HG03342 (cell line): ENCODE measurements around the gene AMZ1.

ENCODE experiments used
- ATAC-seq: cut with Tn5 transposase; IDR thresholded peaks from one replicate; pipeline ENCODE4 v1.9.1; 2021; ENCODE audit warnings: mild to moderate bottlenecking, moderate library complexity; ENCODE audit not compliant: unreplicated experiment

AMZ1 gene, protein sequence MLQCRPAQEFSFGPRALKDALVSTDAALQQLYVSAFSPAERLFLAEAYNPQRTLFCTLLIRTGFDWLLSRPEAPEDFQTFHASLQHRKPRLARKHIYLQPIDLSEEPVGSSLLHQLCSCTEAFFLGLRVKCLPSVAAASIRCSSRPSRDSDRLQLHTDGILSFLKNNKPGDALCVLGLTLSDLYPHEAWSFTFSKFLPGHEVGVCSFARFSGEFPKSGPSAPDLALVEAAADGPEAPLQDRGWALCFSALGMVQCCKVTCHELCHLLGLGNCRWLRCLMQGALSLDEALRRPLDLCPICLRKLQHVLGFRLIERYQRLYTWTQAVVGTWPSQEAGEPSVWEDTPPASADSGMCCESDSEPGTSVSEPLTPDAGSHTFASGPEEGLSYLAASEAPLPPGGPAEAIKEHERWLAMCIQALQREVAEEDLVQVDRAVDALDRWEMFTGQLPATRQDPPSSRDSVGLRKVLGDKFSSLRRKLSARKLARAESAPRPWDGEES

DNA sequence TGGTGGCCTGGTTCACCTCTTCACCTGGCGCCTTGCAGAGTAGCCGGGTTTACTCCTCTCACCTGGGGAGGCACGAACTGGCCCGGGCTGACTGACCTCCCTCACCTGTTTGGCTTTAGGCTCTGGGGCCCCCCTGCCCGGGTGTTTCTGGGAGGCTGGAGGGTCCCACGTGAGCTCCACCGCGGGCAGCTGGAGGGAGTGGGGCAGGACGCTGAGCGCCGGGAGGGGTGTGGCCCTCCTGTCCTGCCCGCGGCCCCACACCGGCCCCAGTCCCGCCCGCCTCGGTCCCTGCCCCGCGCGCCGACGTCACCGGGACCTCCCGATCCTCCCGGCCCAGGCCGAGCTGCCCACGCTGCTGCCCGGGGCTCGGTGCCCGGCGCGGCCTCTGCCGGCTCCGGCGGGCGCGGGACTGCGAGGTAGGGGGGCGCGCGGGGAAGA, at the start of gene AMZ1:
AMZ1 (plus strand) TSS at position 322 of the 438 bp plus-strand sequence. CDS start 12,250 bp downstream, outside the sequence.
- ATAC-seq = no peak

DNA sequence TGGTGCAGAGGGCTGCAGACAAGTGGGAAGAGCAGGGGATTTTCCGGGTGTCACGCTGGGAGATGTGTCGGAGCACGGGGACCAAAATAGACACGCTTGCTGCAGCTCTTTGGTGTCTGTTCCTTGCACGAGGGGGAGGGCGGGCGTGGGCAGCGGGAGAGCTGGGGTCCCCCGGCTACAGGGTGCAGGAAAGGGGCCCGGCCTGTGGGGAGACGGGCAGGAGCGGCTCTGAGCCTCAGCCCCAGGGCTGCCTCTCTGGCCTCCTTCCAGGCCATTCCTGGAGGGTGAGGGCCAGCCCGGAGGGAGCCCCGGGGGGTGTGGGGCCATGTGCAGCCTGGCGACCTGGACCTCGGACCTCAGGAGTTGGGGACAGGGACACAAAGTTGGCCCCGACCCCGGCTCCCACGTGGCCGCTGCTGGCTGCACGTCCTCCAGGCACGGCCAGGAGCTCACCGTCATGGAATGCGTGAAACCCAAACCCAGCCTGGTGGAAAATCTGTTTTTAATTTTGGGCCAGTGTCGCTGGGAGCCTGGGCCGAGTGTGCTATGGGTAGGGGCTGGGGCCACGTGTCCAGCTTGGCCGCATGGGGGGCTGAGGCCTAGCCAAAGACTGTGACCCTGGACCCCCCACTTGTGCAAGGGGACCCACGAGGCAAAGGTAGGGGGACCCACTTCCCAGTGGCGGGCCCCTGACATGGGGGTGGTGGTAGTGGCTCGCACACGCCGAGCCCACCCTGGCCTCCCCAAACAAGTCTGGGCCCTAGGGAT, 49.6 kb upstream of the AMZ1 start:
- ATAC-seq = no peak

DNA sequence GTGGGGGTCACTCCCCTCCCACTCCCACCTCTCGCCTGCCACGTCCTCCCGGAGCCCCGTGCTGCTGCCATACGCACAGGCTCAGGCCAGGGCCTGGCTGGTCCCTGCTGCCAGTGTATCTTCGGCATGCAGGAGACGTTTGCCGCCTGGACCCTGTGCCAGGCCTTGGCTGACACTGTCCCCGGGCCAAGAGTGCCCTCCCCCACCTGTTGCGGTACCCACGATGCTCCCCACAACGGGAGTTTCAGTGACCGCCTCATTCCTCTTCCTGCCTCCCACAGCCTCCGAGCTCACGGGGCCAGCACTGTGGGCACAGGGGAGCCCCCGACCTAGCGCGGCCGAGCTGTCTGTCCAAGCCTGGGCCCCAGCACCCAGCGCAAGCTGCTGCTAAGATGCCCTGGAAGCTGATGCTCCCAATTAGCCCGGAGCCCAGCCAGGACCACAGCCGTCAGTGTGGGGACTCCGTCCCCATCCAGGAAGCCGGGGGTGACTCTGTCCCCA, 48.8 kb upstream of the AMZ1 start:
- no peak for ATAC-seq

DNA sequence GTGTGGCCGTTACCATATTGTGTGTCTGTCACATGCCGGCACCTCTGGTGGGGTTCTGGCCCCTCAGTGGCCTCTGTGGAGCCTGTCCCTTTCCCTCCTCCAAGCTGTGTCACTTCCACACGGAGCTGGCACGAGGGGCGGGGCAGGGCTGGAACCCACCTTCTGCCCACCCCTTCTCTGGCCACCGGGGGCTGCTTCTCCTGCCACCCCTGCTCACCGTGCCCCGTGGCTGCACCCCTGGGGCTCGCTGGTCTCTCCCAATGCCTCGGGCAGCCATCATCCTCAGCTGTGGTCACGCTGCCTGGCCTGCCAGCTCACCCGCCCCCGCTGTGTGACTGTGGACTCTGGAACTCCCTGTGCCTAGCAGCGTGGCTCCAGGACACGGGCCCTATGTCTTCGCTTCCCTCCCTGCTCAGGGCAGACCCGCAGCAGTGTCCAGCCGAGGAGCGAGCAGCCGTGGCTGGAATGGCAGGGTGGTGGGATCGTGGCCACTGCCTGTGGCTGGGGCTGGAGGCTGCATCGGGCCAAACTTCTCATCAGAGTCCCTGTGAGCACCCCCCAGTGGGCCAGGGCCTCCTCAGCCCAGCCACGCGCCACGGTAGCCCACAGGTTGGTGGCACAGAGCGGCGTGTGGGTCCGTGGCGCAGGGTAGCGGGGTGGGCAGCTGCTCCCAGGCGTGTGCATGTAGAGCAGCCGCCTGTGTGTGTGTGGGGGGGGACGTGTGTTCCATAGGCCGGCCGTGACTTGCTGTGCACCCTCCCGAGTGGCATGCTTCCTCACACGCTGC, 48.1 kb upstream of the AMZ1 start:
- ATAC-seq = no peak

DNA sequence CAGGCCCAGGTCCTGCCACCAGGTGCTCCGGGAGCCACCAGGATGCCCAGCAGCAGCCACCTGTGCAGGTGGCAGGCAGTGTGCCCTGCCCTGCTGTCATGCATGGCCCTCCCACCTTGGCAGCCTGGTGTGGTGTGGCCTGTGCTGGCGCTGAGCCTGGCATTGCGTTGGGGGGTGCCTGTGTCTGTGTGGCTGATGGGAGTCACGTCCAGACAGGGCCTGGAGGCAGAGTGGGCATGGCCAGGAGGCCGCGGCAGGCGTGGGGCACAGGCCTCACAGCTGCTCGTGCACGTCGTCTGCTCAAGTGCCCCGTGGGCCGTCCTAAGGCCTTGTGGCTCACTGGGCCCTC, 47.5 kb upstream of the AMZ1 start:
- no peak for ATAC-seq

DNA sequence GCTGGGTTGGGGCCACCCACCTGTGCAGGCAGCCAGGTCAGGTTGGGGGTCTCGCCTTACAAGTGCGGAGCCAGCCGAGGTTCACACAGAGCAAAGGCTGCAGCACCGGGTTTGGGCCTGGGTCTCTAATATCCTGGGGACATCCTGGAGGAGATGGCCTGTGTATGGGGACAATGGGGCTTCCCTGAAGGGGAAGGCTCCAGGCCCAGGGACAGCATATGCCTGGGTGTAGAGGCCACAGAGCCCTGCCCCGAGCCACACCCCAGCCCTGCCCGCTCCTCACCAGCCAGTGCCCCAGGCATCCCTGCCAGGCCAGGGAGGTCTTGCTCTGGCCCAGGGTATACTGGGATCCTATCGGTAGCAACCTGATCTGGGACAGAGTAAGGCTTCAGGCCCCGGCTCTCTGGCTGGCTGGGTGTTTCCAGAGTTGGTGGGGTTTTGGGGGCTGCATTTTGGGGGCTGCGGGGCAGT, 47.1 kb upstream of the AMZ1 start:
- ATAC-seq = no peak

DNA sequence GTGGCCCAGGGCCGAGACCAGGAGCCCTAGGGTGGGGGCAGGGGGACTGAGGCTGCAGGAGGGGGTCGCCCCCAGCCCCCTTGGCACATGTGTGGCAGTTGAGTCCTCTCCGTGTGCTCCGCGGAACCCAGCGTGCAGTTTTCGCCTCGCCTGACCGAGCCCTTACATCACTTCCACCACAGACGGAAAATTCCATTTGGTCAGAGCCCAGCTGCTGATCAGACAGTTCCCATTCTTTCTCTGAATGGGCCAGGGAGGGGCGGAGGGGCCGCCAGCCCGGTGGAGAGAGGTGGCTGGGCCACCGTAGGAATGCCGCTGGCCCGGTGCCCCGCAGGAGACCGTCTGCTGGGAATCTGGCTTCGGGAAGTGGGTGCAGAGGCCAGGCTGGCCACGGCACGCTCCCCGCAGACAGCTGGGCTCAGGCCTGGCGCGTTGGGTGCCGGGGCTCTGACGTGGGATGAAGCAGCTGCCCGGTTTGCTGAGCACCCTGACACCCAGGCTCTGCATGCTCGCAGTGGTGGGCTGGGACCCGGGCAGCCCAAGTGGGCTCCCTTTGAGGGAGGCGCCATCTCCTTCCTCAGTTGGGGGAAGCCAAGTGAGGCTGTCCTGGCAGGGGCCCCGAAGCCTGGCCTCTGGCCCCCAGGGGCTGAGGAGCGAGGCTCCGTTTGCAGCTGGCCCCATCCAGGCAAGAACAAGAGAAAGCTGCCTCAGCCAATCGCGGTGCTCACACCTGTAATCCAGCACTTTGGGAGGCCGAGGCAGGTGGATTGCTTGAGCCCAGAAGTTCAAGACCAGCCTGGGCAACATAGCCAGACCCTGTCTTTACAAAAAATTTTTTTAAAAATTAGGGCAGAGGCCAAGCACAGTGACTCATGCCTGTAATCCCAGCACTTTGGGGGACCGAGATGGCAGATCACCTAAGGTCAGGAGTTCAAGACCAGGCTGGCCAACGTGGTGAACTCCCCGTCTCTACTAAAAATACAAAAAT, 46.3 kb upstream of the AMZ1 start:
- peak; percentile 48 for ATAC-seq

DNA sequence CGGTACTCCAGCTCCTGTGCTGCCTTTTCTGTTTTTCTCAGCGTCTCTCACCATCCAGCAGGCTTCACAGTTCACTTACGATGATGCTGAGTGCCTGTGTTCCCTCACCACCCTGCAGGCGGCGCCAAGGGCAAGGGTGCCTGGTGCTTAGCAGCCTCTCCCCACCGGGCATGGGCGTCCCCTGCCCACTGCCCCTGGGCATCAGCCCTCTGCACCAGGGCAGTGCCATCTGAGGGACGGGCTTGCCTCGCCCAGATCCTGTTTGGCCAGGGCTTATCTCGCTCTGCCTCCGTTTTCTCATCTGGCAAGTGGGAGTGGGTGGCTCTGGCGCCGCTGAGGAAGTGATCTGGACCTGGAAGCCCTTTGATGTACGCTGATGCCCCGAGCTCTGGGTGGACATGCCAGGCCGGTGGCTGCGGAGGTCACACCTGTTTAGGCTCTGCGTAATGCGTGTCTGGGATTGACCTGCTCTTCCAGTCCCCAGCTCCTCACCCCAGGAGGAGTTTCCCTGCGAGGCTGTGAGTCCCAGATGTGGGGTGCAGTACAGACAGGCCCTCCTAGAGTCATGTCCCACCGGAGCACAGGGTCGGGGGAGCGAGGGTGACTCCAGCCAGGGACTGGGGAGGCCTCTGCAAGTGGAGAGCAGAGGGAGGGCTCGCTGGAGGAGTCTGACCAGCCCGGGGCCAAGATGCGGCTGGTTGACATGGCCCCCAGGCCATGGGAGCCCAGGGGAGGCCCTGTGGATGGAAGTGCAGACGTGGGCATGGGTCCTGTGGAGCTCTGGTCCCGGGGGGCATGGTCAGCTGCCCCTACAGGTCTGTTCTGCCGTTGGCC, 44.4 kb upstream of the AMZ1 start:
- ATAC-seq = no peak

DNA sequence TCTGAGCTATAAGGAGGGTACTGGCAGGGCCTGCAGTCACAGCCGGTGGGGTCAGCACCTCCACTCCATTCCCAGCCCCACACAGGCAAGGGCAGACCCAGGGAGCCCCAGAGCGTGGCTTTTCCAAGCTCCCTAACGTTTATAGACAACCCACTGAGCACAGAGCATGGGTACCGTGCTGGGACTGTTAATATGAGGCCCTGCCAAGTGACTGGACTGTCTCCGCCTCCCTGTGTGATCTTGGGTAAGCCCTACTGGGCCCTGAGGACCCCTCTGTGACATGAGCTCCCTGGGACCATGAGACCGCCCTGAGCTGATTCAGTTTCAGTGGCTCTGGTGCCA, 43.8 kb upstream of the AMZ1 start:
- ATAC-seq = no peak

DNA sequence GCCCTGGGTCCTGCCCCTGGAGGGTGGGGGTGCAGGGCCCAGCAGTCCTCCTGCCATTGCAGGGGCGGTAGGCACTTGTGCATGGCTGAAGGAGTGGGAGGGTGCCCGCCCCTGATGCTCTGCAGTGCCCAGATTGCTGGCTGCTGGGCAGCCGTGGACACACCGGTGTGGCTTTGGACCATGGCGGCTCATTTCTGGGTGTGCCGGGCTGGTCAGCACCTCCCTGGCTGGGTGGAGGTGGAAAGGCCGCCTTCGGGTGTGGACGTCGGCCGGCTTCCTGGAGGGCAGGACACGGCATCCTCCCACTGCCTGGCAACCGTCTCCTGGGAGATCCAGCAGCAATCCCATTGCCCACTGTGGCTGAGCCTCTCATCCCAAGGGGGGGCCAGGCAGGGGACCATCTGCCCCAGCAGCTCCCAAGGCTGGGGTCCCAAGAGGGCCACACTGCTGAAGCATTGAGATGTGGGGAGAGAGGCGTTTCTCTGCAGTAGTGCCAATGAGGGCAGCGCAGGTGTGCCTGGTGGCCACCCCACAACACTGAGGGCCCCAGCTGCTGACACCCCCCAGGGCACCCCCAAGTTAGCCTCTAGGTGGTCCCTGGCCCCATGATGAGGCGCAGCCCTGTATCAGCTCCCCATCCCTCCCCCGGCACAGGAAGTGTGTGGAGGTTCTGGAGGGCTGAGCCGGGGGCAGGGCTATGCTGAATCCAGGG, 43.3 kb upstream of the AMZ1 start:
- no peak for ATAC-seq

DNA sequence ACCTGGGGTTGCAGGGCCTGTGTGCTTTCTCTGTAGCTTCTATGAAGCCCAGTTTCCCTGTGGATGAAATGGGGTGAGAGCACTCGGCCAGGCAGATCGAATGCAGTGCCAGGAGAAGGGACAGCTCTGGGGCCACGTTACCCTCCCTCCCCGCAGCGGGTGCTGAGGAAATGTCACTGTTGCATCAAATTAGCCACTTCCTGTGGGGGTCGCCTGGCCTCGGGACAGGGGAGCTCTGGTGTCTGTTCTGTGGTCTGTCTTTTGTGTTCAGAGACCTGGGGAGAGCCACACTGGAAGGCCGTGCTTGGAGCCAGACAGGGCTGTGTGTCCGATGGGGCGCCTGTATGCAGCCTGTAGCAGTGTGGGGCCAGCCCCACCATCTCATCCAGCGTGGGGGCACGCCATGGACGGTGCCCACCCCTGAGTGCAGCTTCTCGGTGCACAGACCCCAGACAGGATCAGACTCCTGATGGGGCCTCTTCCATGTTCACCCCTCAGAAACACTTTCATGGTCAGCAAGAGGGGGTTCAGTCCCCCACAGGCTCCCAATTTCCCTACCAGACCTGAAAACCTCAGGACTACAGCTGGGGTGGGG, 42.6 kb upstream of the AMZ1 start:
- ATAC-seq = no peak

DNA sequence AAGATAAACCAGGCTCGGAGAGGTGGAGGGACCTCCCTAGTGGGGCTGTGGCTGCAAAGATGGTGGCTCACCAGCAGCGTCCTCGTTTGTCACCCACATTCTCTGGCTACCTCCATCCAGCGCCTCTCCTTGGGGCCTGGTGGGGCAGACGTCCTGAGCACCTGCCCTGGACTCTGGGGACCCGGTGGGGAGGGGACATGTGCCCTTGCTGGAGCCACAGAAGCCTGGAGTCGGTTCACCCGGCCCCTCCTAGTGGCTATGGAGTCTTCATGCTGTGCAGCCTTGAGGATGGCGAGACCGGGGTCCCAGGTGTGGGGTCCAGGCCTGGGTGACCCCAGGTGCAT, 41.7 kb upstream of the AMZ1 start:
- no peak for ATAC-seq

DNA sequence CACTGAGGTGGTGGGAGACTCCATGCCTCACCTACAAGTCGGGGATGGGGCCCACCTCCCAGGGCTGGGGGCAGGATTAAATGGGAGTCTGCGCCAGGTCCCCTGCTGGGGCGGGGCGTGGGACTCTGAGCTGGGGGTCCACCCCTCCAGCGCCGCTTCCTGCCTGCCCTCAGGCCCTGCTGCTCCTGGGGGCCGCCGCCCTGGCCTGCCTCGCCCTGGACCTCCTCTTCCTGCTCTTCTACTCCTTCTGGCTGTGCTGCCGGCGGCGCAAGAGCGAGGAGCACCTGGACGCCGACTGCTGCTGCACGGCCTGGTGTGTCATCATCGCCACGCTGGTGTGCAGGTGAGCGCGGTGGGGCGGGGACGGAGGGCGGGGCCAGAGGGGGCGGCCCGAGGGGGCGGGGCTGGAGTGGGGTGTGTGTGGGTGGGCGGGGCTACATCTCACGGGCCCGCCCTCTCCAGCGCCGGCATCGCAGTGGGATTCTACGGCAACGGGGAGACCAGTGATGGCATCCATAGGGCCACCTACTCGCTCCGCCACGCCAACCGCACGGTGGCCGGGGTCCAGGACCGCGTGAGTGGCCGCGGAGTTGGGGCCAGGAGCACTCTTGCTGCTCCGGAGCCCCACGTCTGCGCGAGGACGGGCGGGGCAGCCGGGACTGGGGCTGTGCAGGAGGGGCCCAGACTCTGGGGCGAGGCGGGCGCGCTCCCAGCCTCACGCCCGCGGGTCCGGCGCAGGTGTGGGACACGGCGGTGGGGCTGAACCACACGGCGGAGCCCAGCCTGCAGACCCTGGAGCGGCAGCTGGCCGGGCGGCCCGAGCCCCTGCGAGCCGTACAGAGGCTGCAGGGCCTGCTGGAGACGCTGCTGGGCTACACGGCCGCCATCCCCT, 41.1 kb upstream of the AMZ1 start:
- ATAC-seq = no peak

DNA sequence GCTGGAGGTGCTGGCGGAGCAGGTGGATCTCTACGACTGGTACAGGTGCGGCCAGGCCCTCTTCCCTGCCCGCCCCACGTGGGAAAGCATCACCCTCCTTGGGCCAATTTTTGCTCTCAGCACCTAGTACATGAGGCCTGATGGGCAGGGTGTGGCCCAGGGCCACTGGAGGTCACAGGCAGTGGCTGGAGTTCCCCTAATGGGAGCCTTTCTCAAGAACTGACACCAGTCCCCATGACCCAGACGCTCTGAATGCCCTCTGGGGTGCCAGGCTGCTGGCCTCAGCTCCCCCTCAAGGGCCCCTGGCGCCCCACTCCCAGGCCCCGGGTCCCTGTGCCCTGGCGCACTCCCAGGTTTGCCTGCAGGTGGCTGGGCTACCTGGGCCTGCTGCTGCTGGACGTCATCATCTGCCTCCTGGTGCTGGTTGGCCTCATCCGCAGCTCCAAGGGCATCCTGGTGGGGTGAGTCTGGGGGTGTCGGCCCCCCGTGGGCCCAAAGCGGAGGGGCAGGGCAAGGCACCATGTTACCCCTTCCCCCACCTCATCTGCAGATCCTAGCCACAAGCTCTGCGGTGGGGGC, 40.3 kb upstream of the AMZ1 start:
- no peak for ATAC-seq

DNA sequence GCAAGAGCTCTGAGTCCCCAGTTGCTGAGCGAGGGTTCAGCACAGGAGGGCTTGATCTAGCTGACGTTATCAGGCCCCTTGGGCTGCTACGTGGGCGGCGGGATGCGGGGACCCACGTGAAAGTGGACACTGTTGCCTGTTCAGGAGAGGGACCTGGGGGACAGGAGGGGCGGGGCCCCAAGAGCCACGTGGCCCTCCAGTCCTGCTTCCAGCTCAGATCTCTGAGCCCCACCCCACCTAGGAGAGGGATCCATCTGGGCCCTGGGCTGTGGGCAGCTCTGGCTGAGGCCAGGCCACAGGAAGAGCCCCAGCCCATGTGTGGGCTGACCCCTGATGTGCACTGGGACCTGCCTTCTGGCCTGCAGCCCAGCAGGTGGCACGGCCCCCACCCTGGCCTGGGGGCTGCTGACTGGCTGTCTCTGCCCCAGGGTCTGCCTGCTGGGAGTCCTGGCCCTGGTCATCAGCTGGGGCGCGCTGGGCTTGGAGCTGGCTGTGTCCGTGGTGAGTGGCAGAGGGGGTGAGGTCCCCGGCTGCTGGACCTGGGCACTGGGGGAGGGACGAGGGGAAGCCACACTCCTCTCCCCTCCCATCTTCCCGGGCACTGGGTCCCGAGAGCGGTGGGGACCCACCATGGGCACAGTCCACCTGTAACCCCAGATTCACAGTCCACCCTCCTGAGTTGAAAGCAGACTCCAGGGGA, 38.7 kb upstream of the AMZ1 start:
- ATAC-seq = no peak

DNA sequence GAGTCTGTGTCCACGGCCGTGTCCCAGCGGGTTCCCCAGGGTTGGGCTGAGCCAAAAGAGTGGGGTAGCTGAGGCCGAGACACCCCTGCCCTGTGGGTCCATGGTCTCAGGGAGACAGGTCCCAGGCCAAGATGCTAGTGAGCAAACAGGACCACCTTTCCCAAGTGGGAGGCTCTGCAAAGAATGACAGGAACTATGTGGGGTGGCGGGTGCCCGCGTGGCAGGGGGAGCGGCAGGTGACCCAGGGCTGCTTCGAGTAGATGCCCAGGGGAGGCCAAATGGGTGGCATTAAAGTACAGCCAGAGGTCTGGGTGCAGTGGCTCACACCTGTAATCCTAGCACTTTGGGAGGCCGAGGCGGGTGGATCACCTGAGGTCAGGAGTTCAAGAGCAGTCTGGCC, 38.0 kb upstream of the AMZ1 start:
- ATAC-seq = no peak
